ENCODE measurements around the gene DMBT1. TPM values are rescaled to one million over a fixed set of nuclear protein-coding genes. Genes with fewer than 3 reads are reported as not detected.
"Not testable (repeated sequence)": the region's sequence is repeated elsewhere in the genome, so short reads cannot be mapped to it uniquely, and the experiment has no call there.

DMBT1 gene
- total RNA-seq, 1 experiment from 2014 or later = 0.62 TPM

- Histone ChIP-seq H3K4me3 (ENCODE audit: low read length) (no peak overlapping the region), H3K27me3 (ENCODE audit: low read length) (no peaks in the 10 kb centered on the region), H3F3A (ENCODE audit: low read length, unreplicated experiment) (no peaks in the 10 kb centered on the region), H3K36me3 (ENCODE audit: low read depth, low read length) (no peaks in the 10 kb centered on the region), H3K9ac (ENCODE audit: low read length) (no peak overlapping the region), H3K9me2 (replicated peaks; ENCODE audit: low read length) (no peaks in the 10 kb centered on the region), H4K20me1 (ENCODE audit: low read length) (no peaks in the 10 kb centered on the region), H3K79me2 (ENCODE audit: low read length) (no peaks in the 10 kb centered on the region), H3K4me2 (ENCODE audit: low read length) (no peak overlapping the region), H3K4me1 (ENCODE audit: insufficient read depth, low read length) (no peaks in the 10 kb centered on the region), H2AFZ (ENCODE audit: low read length) (no peak overlapping the region), H3K9me3 (ENCODE audit: low read length) (no peaks in the 10 kb centered on the region), H3K27ac (ENCODE audit: low read length) (no peak overlapping the region)
- ChIA-PET CTCF (no interaction called here), POLR2A (ENCODE audit: unreplicated experiment) (no interaction called here)
- TF ChIP-seq, protein P1, sequence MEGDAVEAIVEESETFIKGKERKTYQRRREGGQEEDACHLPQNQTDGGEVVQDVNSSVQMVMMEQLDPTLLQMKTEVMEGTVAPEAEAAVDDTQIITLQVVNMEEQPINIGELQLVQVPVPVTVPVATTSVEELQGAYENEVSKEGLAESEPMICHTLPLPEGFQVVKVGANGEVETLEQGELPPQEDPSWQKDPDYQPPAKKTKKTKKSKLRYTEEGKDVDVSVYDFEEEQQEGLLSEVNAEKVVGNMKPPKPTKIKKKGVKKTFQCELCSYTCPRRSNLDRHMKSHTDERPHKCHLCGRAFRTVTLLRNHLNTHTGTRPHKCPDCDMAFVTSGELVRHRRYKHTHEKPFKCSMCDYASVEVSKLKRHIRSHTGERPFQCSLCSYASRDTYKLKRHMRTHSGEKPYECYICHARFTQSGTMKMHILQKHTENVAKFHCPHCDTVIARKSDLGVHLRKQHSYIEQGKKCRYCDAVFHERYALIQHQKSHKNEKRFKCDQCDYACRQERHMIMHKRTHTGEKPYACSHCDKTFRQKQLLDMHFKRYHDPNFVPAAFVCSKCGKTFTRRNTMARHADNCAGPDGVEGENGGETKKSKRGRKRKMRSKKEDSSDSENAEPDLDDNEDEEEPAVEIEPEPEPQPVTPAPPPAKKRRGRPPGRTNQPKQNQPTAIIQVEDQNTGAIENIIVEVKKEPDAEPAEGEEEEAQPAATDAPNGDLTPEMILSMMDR (conservative IDR thresholded peaks at IDR 0.05; ENCODE audit: low read depth, low read length) = no peak
- no peak for TF ChIP-seq EZH2phosphoT487 (IDR thresholded peaks at IDR 0.05; ENCODE audit: borderline replicate concordance, low read length)
- no peak for TF ChIP-seq EZH2 (IDR thresholded peaks at IDR 0.05; ENCODE audit: low read length, unreplicated experiment)
- intact Hi-C loops (cut with micrococcal nuclease) = no loop called here
- ATAC-seq (no peak), DNase-seq (no peak)
- no TSS peak for BruUV-seq (replicated peaks)
These were observed 58.1 kb downstream of the DMBT1 start for GRCh38 chr10:122618461-122619165.

GRCh38 chr10:122620961-122621360 lies 60.4 kb downstream of the DMBT1 start:
- CTCF ChIA-PET; H3K9ac ChIP-seq (ENCODE audit: low read length); H3K36me3 ChIP-seq (ENCODE audit: low read depth, low read length); POLR2A ChIA-PET (ENCODE audit: unreplicated experiment); H4K20me1 ChIP-seq (ENCODE audit: low read length); H3K27ac ChIP-seq (ENCODE audit: low read length); H3K27me3 ChIP-seq (ENCODE audit: low read length); H3K9me3 ChIP-seq (ENCODE audit: low read length); ATAC-seq; H3K4me1 ChIP-seq (ENCODE audit: insufficient read depth, low read length); H3K79me2 ChIP-seq (ENCODE audit: low read length); DNase-seq; intact Hi-C loops (cut with micrococcal nuclease); H3F3A ChIP-seq (ENCODE audit: low read length, unreplicated experiment); H3K4me2 ChIP-seq (ENCODE audit: low read length); BruUV-seq (replicated peaks); H3K4me3 ChIP-seq (ENCODE audit: low read length); H2AFZ ChIP-seq (ENCODE audit: low read length); H3K9me2 ChIP-seq (replicated peaks; ENCODE audit: low read length): not testable (repeated sequence)

DNA sequence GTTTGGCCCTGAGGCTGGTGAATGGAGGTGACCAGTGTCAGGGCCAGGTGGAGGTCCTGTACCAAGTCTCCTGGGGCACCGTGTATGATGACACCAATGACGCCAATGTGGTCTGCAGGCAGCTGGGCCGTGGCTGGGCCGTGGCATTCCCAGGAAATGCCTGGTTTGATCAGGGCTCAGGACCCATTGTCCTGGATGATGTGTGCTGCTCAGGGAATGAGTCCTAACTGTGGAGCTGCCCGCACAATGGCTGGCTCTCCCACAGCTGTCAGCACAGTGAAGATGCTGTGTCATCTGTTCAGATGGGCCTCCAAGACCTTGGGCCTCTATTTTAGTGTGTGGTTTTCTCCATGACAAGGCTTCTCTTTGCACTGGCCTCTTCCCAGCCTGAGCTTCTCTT lies 64.0 kb downstream of the DMBT1 start:
- intact Hi-C loops (cut with micrococcal nuclease) = no loop called here
- TF ChIP-seq EZH2 (IDR thresholded peaks at IDR 0.05; ENCODE audit: low read length, unreplicated experiment) = no peak
- TF ChIP-seq, protein P1 (conservative IDR thresholded peaks at IDR 0.05; ENCODE audit: low read depth, low read length) = no peak
- H3K27ac ChIP-seq (ENCODE audit: low read length) = no peak overlapping the region
- H3K4me2 ChIP-seq (ENCODE audit: low read length) = no peak overlapping the region
- no peak for DNase-seq
- no peak overlapping the region for H3K9ac ChIP-seq (ENCODE audit: low read length)
- no peaks in the 10 kb centered on the region for H3K4me1 ChIP-seq (ENCODE audit: insufficient read depth, low read length)
- H3F3A ChIP-seq (ENCODE audit: low read length, unreplicated experiment) = no peaks in the 10 kb centered on the region
- H3K9me3 ChIP-seq (ENCODE audit: low read length) = no peaks in the 10 kb centered on the region
- no peak overlapping the region for H2AFZ ChIP-seq (ENCODE audit: low read length)
- no TSS peak for BruUV-seq (replicated peaks)
- H3K36me3 ChIP-seq (ENCODE audit: low read depth, low read length) = no peaks in the 10 kb centered on the region
- ChIA-PET POLR2A (ENCODE audit: unreplicated experiment) (no interaction called here), CTCF (no interaction called here)
- no peaks in the 10 kb centered on the region for H3K27me3 ChIP-seq (ENCODE audit: low read length)
- H3K9me2 ChIP-seq (replicated peaks; ENCODE audit: low read length) = no peaks in the 10 kb centered on the region
- no peak for ATAC-seq
- no peaks in the 10 kb centered on the region for H4K20me1 ChIP-seq (ENCODE audit: low read length)
- no peaks in the 10 kb centered on the region for H3K79me2 ChIP-seq (ENCODE audit: low read length)
- H3K4me3 ChIP-seq (ENCODE audit: low read length) = no peak overlapping the region

Measured in PC-3 (cell line).